Chondrocyte (in vitro differentiated cells): ENCODE measurements around the gene CRIP1. TPM values are rescaled to one million over a fixed set of nuclear protein-coding genes. Genes with fewer than 3 reads are reported as not detected.

Experiments used
- DNase-seq: peaks from one replicate; pipeline ENCODE4 v3.0.0; 2021; ENCODE audit warnings: mixed read lengths, low spot score
- H3K27ac Mint-ChIP-seq: one replicate; pipeline ENCODE4 v1.8.0; 2021; ENCODE audit warnings: mild to moderate bottlenecking, moderate library complexity, mixed read lengths; ENCODE audit not compliant: unreplicated experiment
- H3K27me3 Mint-ChIP-seq: 2 replicates; pipeline ENCODE4 v1.8.0; 2021; ENCODE audit warnings: low read depth, mixed read lengths
- H3K36me3 Mint-ChIP-seq: 2 replicates; pipeline ENCODE4 v1.8.0; 2021; ENCODE audit warnings: low read depth, mixed read lengths
- H3K4me1 Mint-ChIP-seq: 2 replicates; pipeline ENCODE4 v1.8.0; 2021; ENCODE audit warnings: low read depth, mild to moderate bottlenecking, mixed read lengths
- H3K4me3 Mint-ChIP-seq: one replicate; pipeline ENCODE4 v1.8.0; 2021; ENCODE audit warnings: mild to moderate bottlenecking, moderate library complexity, mixed read lengths; ENCODE audit not compliant: unreplicated experiment
- H3K9me3 Mint-ChIP-seq: 2 replicates; pipeline ENCODE4 v1.8.0; 2021; ENCODE audit warnings: low read depth, mixed read lengths
- total RNA-seq: library from RNA; stranded (reverse); gene quantifications from 3 replicates; pipeline ENCODE4 v1.2.1, GENCODE V29; 2021
- TF ChIP-seq, protein P1 (sequence below): fragments of 200-600 bp; sonication (generic); IDR thresholded peaks from 2 replicates; pipeline ENCODE4 v1.5.0; 2021; ENCODE audit warnings: antibody characterized with exemption, mild to moderate bottlenecking, moderate library complexity

Gene CRIP1
- total RNA-seq, 1 donor from 2014 or later, result 181 TPM

- no peaks in the 10 kb centered on the region for H3K27me3 Mint-ChIP-seq
- H3K4me1 Mint-ChIP-seq, result peaks cover 36% of the 10 kb centered on the region
- no peaks in the 10 kb centered on the region for H3K36me3 Mint-ChIP-seq
- no peaks in the 10 kb centered on the region for H3K9me3 Mint-ChIP-seq
- TF ChIP-seq, protein P1, sequence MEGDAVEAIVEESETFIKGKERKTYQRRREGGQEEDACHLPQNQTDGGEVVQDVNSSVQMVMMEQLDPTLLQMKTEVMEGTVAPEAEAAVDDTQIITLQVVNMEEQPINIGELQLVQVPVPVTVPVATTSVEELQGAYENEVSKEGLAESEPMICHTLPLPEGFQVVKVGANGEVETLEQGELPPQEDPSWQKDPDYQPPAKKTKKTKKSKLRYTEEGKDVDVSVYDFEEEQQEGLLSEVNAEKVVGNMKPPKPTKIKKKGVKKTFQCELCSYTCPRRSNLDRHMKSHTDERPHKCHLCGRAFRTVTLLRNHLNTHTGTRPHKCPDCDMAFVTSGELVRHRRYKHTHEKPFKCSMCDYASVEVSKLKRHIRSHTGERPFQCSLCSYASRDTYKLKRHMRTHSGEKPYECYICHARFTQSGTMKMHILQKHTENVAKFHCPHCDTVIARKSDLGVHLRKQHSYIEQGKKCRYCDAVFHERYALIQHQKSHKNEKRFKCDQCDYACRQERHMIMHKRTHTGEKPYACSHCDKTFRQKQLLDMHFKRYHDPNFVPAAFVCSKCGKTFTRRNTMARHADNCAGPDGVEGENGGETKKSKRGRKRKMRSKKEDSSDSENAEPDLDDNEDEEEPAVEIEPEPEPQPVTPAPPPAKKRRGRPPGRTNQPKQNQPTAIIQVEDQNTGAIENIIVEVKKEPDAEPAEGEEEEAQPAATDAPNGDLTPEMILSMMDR, result no peak
- peak overlapping the region; percentile 32 for H3K27ac Mint-ChIP-seq
- peak overlapping the region; percentile 69 for H3K4me3 Mint-ChIP-seq
- DNase-seq, result no peak
These were observed 1.5 kb downstream of the CRIP1 start for GRCh38 chr14:105487986-105488777.

DNA sequence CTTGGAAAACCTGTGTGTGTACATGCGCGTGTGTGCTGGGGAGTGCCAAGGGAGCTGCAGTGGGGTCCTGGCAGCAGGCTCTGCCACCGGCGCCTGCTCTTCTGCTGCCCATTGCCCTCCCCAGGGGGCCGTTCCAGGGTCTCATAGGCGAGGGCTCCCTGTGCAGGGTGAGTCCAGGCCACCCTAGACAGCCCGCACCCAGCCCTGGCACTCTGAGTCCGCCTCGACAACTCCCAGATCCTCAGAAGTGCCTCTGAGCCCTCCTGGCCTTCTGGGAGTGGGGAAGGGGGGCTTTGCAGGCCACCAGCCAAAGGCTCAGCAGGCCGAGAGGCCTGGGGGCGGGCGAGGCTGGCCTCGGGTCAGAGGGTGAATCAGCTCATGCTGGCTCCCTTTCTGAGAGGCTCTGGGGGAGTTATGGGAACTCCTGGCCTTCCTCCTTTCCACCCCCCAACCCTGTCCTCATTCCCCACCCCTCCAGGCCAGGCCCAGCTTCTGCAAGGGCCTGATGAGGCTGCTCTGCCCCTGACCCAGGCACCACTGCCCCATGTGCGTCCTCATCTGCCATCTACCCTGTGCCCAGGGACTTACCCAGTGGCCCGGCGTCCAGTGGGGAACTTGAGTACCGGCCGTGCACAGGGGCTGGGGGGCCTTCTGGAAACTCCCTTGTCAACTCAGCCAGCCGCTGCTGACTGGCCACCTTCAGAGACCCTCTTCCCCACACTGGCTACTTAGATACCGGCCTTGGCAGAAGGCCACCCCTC lies 2.3 kb downstream of the CRIP1 start:
- peak overlapping the region; percentile 88 for H3K27ac Mint-ChIP-seq
- TF ChIP-seq, protein P1, result no peak
- DNase-seq, result no peak
- no peaks in the 10 kb centered on the region for H3K36me3 Mint-ChIP-seq
- peak overlapping the region; percentile 69 for H3K4me3 Mint-ChIP-seq
- peaks cover 30% of the 10 kb centered on the region for H3K4me1 Mint-ChIP-seq
- no peaks in the 10 kb centered on the region for H3K27me3 Mint-ChIP-seq
- H3K9me3 Mint-ChIP-seq, result no peaks in the 10 kb centered on the region

DNA sequence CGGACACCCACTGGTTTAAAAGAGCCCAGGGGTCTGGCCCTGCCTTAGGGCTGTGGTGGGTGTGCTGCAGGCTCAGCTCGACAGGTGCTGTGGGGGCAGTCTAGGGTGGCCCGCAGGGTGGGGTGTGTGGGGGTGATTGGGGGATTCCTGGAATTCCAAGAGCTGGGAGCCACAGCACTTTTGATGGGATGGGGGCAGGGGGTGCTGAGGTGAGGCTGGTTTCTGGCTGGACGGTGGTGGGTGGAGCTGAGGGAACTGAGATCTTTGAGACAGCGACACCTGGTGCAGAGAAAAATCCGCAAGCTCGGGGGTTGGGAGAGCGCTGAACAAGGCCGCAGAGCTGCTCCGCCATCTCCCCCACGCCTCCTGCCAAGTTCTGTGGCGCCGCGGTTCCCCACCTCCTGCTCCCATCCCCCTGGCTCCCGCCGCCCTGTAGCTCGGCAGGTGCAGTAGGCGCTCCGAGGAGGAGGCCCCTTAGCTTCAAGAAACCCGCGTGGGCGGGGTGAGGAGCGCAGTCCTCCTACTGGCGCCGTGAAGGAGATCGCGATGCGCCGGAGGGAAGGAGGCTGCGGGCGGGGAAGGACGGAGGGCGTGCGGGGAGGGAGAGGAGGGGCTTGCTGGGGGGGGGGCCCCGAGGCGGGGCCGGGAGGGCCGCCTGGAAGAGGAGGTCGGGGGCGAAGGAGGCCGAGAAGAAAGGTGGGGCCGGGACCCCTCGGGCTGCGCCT lies 3.0 kb downstream of the CRIP1 start:
- Mint-ChIP-seq H3K4me1 (peaks cover 22% of the 10 kb centered on the region), H3K9me3 (no peaks in the 10 kb centered on the region), H3K27me3 (no peaks in the 10 kb centered on the region), H3K4me3 (peak overlapping the region; percentile 69), H3K27ac (peak overlapping the region; percentile 88), H3K36me3 (no peaks in the 10 kb centered on the region)
- TF ChIP-seq, protein P1, result peak; percentile 80
- DNase-seq, result no peak

DNA sequence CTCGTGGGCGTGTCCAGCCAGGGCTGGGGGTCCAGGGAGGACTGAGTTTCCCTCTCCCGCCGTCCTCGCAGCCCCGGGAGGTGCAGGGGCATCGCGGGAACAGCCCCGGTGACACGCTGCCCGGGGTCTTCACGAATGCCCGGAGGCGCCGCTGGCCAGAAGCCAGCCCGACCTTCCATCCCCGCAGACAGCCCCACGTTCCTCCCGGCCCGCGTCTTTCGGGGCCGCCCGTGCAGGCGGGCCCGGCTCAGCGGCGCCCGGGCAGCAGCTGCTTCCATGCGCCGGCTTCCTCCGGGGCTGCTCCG lies 3.5 kb downstream of the CRIP1 start:
- TF ChIP-seq, protein P1, result no peak
- Mint-ChIP-seq H3K27ac (peak overlapping the region; percentile 88), H3K4me3 (peak overlapping the region; percentile 69), H3K27me3 (no peaks in the 10 kb centered on the region), H3K4me1 (peaks cover 21% of the 10 kb centered on the region), H3K9me3 (no peaks in the 10 kb centered on the region), H3K36me3 (no peaks in the 10 kb centered on the region)
- no peak for DNase-seq
